ENCODE results near the gene AMER1.
"Not testable (repeated sequence)": the region's sequence is repeated elsewhere in the genome, so short reads cannot be mapped to it uniquely, and the experiment has no call there.

Gene AMER1

GRCh38 chrX:64205441-64205734 lies at the start of gene AMER1:
Gene AMER1, minus strand, starts transcription at chrX:64205708. Its CDS starts 12,422 bp downstream, at chrX:64193286.
- peak; percentile 58 for DNase-seq

GRCh38 chrX:64230123-64230970 lies 24.8 kb upstream of the AMER1 start, which contains the start of gene ASB12:
Gene ASB12, minus strand, starts transcription at chrX:64230607. Its CDS starts 4,957 bp downstream, at chrX:64225650.
- DNase-seq: no peak

- DNase-seq: no peak
These were observed 23.6 kb upstream of the AMER1 start for GRCh38 chrX:64229154-64229553.

DNA sequence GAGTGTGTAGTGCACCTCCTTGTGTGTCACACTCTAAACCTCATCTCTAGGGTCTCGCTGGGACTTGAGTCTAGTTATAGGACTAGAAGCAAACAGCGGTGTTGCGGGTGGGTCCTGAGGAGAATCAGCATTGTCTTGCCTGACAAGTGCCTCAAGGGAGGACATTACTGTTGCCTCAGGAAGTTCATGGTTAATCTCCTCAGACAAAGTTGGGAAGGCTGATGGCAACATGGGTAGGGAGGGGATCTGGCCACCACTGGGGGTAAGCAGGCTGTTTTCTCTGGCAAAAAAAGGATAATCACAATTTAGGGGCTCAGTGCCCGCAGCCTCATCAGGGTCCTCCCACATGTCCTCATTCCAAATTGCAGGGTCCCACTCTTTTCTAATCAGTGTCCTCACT lies 12.5 kb upstream of the AMER1 start:
- DNase-seq: no peak

- DNase-seq: not testable (repeated sequence)
These were observed 8.5 kb upstream of the AMER1 start for GRCh38 chrX:64213989-64214388.

- DNase-seq: peak; percentile 20
These were observed 1.2 kb upstream of the AMER1 start for GRCh38 chrX:64206556-64207162.

GRCh38 chrX:64205735-64206501 lies 410 bp upstream of the AMER1 start:
- DNase-seq: peak; percentile 84

DNA sequence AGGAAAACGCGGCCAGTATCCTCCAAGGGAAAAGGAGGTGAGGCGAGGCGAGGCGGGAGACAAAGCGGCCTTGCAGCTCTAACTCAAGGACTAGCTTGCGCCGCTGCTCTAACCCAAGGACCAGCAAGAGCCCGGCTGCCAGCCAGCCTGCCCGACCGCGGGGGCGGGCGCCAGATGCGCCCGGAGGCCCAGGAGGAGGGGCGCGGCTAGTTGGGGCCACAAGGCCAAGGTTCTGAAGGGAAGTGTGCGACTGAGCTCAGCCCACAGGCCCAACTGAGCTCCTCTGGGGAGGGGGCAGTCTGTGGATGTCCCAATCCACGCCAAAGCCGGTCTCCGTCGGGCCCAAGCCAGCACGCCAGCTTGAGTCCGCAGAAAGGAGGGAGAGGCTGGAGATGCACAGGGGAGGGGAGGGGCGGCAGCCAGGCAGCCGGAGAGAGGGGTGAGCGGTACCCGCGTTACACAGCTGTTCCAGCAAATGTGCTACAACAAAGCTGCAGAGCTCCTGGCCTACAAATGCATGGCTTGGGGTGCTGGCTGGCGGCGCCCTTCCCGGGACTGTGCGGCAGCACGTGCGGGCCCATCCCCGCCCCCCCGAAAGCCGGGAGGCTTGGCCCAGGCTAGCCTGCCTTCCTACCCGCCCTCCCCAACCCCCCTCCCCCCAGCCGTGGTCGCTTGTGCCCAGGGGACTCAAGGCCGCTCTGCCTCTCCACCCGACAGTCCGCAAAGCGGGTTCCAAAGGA lies 637 bp downstream of the AMER1 start:
- DNase-seq: peak; percentile 12

- no peak for DNase-seq
These were observed 1.3 kb downstream of the AMER1 start for GRCh38 chrX:64204252-64204651.

DNA sequence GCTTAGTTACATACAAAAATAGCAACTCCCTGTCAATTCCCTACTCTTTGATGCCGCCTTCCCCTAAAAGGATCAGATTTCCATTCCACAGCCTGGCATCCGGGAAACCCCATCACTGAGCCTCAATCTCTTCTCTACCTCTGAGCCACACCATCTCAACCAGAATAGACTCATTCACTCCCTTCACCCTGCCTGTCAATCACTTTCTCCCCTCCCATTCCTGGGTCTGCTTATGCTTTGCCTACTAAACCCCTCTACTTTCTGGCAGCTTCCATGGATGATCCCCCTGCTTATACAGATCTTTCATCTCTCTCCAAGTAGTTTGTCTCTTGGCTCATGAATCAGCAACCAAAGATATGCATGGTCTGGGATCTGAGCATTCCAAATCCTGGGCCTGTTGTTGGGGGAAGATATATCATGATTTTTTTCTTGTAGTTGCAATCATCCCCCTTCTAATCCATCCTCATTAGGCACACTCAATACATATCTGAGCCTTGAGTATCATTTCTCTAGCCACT lies 2.6 kb downstream of the AMER1 start:
- DNase-seq: no peak

GRCh38 chrX:64198036-64198435 lies 7.5 kb downstream of the AMER1 start:
- no peak for DNase-seq

- DNase-seq: no peak
These were observed 8.9 kb downstream of the AMER1 start for GRCh38 chrX:64196606-64197005.

DNA sequence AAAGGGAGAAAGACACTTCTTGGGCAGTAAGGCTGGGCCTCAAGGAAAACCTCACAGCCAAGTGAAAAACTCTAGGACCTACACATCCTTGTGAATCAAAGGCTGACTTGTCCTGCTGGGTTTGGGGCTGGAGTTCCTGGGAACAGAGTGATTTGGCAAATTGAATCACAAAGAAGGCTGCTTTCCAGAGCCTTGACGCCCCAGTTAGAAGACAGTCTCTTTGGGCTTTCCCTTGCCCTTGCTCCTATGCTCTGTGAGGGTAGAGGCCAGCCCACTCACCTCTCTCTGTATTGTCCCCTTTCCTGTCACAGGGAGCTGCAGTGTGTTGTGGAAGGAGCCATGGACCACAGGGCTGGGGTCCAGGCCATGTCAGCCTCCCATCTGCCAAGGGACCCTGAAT lies 9.6 kb downstream of the AMER1 start:
- no peak for DNase-seq

DNA sequence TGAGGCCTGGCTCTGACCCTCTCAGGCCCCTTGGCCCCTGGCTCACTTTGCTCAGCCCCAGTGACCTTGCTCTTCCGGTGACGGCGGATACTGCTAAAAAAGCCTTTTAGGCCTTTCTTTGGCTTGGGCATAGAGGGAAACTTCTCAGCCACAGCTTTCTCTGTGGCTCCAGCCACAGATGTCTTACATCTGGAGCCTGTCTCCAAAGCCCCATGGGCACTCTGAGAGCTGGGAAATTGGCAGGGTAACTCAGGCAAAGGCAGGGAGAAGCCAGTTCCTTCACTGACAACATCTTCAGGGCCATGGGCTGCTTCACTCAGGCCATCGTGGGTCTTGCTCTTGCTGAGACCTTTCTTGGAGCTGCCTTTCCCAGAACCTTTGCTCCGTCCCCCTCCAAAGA lies 12.8 kb downstream of the AMER1 start:
- DNase-seq: no peak

DNA sequence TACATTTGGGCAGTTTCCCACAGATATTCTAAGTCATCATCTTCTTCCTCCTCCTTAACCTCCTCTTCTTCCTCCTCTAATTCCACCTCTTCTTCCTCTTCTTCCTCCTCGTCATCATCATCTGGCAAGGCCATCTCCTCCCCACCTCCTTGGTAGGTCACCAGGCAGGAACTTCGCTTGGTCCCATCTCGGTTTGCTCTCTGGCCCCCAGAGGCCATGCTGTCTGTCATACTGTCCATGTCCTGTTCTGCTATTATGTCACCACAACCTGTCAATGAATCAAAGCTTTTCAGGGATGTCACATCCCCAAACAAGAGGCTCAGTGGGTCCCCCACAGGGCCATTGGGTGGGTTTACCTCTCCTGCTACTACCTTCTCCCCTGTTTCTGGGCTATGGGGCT lies 13.5 kb downstream of the AMER1 start:
- no peak for DNase-seq

DNA sequence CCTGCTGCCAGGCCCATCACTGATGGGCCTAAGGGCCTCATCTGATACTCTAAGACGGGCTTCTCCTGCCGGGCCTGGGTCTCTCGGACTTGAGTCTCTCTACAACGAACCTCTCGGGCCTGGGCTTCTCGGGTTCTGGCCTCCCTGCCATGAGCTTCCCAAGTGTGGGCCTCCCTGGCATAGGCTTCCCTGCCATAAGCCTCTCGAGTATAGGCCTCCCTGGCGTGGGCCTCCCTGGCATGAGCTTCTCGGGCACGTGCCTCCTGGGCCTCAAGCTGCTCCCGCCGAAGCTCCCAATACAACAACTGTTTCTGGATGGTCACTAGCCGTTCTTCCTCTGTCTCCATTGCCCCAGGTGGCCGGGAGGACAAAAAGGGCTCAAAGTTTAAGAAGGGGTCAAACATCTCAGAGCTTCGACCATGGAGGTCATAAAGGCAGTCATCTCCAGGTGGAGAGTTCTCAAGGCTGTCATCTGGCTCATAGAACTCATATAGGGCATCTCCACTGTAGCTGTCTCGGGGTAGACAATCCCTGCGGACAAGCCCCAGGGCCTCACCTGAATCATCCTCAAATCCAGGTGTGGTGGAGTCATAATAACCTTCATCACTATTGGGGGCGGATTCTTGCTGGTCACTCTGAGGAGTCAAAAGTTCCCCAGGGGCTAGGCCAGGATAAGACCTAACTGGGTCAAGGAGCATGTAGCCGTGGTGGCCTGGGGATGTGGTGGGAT lies 14.1 kb downstream of the AMER1 start:
- no peak for DNase-seq

- no peak for DNase-seq
These were observed 15.3 kb downstream of the AMER1 start for GRCh38 chrX:64190136-64190740.

- DNase-seq: no peak
These were observed 16.6 kb downstream of the AMER1 start for GRCh38 chrX:64188901-64189300.

GRCh38 chrX:64187762-64188150 lies 17.8 kb downstream of the AMER1 start:
- no peak for DNase-seq

GRCh38 chrX:64186974-64187761 lies 18.3 kb downstream of the AMER1 start:
- DNase-seq: no peak

DNA sequence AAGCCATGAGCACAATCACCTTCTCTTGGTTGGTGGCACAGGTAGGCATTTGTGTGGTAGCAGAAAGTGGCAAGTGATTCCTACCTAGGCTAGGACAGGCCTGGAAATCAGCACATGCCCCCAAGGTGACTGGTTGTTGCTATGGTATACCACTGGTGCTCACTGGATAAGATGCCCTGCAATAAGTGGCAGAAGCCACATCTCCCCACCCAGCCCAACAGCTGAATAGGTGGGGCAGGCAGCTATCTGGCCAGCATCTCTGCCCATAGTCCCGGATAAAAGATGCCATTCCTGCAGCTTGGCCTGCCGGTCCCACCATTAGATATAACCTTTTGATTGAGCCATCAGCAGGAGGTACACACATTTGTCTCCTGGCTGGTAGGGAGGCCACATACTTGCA lies 21.1 kb downstream of the AMER1 start:
- DNase-seq: no peak

All from HCEC 1CT (cell line).